ENCODE measurements around the gene HSD11B1L.

DNA sequence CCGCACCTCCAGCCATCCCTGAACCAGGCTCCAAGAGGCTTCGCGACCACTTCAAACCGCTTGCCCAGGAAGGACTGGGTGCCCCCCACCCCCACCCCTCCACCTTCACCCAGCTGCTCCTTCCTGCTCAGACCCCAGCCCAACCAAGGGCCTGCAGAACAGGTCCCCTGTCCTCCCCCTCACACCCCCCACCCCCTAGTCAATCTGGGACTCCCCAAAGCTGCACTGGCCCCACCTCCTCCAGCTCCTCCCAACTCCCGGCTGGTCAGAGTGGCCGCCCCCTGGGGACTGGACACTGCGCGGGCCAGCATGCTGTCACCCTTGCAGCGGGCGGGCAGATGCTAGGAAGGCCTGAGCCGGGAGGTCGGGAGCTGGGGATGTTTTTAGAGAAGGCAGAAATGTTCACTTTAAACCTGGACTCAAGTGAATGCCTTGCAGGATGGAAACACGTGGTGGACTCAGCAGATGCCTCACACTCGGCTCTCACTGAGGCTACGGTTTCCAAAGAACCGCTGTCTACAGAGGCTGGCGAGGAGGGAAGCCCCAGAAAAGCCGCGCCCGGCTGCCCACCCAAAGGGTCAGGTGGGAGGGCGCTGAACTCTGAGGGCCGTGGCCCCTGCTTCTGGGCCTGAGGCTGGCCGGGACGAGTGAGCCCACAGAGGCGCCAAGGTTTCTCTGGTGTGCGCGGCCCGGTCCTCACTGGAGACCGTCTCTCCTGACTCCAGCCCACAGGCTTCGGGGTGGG lies 17.2 kb downstream of the HSD11B1L start:
- TF ChIP-seq, protein P1, sequence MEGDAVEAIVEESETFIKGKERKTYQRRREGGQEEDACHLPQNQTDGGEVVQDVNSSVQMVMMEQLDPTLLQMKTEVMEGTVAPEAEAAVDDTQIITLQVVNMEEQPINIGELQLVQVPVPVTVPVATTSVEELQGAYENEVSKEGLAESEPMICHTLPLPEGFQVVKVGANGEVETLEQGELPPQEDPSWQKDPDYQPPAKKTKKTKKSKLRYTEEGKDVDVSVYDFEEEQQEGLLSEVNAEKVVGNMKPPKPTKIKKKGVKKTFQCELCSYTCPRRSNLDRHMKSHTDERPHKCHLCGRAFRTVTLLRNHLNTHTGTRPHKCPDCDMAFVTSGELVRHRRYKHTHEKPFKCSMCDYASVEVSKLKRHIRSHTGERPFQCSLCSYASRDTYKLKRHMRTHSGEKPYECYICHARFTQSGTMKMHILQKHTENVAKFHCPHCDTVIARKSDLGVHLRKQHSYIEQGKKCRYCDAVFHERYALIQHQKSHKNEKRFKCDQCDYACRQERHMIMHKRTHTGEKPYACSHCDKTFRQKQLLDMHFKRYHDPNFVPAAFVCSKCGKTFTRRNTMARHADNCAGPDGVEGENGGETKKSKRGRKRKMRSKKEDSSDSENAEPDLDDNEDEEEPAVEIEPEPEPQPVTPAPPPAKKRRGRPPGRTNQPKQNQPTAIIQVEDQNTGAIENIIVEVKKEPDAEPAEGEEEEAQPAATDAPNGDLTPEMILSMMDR (IDR thresholded peaks at IDR 0.05), result no peak
- TF ChIP-seq POLR2A (IDR thresholded peaks at IDR 0.05) (no peak), POLR2AphosphoS5 (IDR thresholded peaks at IDR 0.05) (no peak)

Data from breast epithelium (tissue), 3 donors.